AG08395 (cell line): ENCODE data around the gene BTN1A1.
"Not testable (repeated sequence)": the region's sequence is repeated elsewhere in the genome, so short reads cannot be mapped to it uniquely, and the experiment has no call there.

ENCODE experiments used
- DNase-seq: peaks from one replicate; pipeline ENCODE4 v3.0.0; 2012; ENCODE audit warnings: mixed read lengths, low spot score

BTN1A1 gene

DNA sequence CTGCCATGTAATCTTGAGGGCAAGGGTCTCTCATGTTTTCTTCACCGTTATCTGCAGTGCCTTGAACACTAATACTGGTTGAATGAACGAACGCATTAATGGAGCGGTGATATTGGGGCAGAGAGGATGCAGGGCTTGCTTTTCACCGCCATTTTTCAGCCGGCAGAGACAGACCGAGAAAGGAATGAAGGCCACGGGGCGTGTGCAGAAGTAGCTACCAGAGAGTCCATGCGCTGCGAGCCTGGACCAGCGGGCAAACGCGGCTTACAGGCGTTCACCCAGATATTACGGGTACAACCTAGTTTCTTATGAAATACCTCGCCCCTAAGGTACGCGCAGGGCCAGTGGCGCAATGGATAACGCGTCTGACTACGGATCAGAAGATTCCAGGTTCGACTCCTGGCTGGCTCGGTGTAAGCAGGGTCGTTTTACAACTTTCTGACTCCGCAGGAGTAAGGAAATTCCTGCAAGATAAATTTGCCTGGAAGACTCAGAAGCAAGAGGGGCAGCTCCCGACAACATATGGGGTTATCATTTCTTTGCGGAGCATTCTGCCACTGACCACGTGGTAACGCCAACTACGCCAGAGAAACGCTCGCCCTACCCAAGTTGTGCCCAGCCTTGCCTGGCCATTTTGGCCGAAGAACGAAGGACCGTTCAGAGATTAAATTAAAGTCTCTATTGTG is 37.2 kb downstream of the BTN1A1 start:
- peak; percentile 78 for DNase-seq

DNA sequence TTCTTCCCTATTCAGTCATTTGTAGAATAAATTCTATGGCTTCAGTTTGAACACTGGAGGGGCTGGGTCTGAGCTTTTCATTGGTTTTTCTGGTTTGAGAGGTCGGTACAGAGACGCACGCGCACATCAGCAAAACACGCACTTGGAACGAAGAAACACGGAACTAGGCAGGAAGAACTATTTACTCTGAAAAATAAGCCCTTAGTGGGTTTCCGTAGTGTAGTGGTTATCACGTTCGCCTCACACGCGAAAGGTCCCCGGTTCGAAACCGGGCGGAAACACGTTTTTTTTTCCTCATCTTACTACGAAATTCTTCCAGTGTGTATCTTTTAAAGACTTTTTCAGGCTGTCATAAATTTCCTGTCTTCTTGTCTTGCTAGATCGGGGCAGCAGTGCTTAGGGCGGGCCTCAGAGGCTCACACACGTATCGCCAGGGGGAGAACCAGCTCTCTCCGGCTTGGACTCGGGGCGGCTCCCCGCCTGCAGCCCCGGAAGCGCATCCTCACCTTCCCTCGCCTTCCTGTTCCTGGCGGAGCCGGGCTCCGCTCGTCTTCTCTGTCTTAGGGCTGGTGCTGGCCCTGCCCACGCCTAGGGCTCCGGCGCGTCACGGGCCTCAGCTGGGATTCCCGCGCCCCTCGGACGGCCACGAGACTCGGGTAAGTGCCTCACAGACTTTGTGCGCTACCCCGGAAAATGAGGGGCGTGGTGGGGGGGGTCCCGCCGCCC is 37.9 kb downstream of the BTN1A1 start, which contains the start of gene HMGN4:
Gene HMGN4 (plus strand): TSS at position 521 of the 726 bp plus-strand sequence. CDS start 6,841 bp downstream, outside the sequence.
- DNase-seq = peak; percentile 82

DNA sequence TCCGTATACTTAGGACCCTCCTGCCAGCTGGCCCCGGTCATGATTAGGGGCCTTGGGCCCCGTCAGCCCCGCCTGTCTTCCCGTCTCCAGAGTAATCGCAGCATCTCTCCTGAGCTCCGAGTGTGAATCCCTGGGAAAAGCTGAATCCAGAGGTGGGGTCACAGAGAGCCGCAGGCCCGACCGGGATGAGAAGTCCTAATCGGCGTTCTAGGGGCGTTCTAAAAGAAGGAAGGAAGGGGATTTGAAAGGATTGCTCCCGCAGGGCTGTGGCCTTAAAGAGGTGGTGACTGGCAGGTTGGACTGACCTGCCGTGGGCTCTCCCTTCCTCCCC is 38.4 kb downstream of the BTN1A1 start:
- peak; percentile 14 for DNase-seq

DNA sequence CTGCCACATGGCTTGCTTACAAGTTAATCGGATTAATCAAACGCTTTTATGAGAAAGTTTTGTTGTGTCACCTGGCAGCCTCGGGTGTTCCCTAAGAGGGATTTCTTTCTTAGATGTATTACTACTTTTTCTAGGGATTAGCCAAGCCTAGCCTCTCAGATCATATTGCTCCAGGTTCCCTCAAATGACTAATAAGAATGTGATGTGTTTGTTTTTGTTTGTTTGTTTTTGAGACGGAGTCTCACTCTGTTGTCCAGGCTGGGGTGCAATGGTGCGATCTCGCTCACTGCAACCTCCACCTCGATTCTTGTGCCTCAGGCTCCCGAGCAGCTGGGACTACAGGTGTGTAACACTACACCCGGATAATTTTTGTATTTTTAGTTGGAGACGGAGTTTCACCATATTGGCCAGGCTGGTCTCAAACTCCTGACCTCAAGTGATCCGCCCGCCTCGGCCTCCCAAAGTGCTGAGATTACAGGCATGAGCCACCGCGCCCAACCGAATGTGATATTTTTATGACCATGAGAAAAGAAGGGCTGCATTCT is 39.0 kb downstream of the BTN1A1 start:
- no peak for DNase-seq

DNA sequence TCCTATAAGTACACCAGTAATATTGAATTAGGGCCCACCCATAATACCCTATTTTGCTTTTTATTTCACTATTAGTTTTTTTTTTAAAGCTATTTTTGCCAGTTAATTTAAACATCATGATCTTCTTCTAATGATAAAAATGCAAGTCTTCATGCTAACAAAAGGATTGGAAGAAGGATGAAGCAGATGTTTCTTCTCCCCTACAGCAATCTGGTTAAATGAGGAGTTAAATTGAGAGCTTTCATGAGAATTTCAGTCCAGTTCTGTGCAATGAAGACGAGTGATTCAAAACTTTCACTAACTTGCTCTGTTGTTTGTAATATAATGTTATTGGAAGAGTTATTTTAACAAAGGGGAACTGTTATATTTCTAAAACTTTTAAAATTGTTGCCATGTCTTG is 41.5 kb downstream of the BTN1A1 start:
- no peak for DNase-seq

DNA sequence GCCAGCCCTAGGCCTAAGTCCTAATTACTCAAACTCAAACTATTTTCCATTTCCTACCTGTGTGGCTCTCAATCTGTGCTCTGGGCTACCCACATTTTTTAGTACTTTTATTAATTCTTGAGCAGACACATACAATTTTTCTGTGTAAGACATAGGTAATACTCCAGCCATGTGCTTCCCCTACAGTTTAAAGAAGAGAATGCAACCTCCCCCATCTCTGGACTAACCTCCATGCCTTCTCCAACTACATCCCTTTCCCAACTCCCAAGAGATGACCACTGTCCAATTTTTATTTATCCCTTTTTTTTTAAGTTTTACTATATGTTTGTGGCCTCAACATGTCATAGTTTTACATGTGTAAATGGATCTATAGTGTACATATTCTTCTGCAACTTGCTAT is 43.9 kb downstream of the BTN1A1 start:
- DNase-seq = peak; percentile 18

DNA sequence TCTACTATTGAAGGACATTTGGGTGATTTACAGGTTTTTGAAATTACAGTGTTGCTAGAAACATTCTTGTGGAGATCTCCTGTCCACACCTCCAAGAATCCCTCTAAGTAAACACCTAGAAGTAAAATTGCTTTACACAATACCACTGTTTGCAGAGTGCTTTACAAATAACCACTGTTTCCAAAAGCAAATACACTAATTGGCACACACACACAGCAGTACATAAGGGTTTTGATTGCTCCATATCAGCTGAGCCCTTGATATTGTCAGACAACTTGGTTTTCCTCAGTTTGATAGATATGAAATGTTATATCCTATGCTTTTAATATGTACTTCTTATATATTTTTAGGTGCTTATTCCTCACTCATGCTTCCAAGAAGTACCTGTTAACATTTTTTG is 44.4 kb downstream of the BTN1A1 start:
- DNase-seq = no peak

DNA sequence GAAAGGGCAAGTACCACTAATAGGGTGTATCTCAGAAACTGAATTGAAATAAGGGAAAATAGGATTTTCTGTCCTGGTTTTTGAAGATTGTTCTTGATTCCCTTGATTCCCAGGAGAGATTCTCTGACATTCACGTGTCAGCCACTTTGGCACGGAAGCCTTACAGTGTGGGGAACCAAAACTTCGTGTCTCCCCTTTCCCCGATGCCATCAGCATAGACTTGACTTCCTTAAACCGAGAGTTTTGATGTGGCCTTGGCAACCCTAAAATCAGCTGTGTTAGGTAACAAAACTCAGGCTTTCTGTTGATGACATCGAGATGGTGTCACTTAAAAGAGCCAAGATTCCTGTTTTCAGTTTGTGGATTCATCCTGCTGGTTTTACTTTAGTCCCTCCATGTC is 45.5 kb downstream of the BTN1A1 start:
- DNase-seq = no peak

DNA sequence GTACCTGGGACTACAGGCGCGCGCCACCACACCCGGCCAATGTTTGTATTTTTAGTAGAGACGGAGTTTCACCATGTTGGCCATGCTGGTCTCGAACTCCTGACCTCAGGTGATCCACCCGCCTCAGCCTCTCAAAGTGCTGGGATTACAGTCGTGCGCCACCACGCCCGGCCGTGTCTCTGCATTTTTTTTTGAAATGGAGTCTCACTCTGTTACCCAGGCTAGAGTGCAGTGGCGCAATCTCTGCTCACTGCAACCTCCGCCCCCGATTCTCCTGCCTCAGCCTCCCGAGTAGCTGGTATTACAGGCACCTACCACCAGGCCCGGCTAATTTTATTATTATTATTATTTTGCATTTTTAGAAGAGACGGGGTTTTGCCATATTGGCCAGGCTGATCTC is 47.3 kb downstream of the BTN1A1 start:
- not testable (repeated sequence) for DNase-seq

DNA sequence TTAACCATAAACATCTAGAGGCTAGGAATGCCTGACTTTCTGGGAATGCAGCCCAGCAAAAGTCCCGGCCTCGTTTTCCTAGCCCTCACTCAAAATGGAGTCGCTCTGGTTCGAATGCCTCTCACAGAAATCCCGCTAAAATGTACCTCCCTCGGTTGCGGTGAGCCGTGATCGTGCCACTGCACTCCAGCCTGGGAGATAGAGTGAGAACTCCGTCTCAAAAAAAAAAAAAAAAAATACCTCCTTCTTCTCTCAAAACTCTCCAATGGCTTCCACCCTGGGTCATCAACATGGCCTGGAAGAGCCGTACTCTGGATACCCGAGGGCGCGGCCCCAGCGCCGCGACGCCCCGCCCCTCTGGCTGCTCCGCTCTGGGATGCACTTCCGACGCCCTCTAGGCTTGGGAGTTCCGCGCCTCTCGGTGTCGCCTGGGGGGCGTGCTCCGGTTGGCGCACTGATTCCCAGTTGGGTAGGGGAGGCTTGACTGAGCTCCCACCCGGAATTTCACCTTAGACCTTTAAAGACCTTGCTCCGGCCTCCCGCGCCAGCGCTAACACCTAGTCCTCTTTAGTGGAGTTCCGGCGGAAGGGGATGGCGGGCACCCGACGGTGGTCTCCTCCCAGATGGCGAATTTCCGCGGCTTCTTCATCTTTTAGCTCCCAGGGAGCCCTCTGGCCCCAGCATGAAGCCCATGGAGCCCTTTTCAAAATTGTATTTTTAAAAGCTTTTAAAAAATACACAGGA is 50.3 kb downstream of the BTN1A1 start:
- peak; percentile 66 for DNase-seq

DNA sequence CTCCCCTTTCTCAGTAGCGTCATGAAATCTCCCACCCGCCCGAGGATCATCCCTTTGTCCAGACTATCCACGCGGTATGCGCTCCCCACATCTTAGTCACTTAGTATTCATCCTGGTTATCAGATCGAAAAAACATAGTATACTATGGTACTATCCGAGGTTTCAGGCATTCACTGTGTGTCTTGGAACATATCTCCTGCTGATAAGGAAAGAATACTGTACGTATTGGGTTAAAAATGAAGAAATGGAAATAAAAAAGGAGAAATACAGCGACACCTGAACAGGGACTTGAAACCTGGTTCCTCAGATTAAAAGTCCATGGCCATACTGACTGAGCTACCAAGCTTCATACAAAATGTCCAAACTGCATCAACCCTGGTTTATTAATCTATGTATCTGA is 52.1 kb downstream of the BTN1A1 start:
- DNase-seq = no peak

DNA sequence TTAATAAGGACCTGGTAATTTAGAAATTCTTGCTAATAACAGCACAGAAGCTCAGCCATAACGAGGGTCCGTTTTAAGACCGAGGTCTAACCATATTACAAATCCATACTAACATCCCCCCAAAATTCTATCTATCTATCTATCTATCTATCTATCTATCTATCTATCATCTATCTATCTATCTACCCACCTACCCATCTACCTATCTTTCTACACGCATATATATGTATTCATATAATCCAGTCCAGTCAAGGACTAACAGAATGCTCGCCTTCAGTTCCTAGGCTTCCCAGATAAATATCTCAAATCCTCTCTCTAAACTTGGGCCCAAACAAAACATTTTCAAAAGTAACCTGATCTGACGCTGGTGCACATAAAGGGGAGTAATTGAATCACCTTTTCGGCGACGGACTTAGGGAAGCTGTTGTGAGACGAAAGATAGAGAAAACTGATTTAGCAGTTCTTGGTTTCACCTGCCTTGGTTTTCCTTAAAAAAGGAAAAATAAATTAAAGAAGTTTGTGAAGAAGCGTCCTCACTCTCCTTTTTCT is 52.6 kb downstream of the BTN1A1 start:
- no peak for DNase-seq

DNA sequence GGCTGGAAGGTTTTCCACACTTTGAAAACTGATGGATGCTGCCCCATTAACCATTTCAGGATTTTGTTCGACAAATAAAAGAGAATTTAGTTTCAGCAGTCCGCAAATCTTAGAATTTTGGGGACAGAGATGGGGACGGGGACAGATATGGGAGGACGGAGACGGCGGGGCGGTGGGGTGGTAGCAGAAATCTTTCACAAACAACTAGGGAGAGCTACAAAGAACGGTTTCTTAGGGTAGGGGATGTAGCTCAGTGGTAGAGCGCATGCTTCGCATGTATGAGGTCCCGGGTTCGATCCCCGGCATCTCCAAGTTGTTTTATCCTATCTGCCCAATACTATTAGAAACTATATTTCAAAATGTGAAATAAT is 53.1 kb downstream of the BTN1A1 start:
- peak; percentile 68 for DNase-seq

DNA sequence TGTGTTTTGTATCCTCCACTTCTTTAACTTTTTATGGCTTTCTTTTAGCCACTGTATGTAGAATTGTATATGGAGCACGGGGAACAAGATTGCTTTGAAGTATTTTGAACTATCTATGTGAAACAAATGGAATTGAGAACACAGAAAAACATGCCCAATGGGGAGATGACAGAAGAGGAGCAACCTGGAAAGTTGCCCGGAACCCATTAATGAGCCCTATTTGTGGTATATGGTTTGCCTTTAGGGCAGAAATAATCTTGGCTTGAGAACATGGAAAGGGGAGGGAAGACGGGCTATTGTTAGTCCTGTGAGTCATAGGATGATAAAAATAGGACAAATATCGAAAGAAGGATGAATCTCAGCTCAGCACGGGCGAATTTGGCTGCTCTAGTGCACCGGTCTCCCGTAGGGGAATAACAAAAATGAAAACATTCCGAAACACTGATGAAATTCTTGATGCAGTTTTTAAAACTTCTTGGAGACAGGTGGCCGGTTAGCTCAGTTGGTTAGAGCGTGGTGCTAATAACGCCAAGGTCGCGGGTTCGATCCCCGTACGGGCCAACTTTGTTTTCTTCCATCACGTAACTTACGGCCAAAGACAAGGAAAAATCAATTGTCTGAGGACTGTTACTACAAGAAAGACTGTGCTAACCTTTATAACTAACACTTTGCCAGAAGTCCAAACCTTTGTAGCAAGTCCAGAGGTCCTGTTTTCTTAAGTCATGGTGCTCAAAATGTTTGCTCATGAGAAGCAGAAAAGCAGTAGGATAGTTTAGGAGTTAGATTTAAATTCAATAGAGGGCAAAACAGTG is 53.7 kb downstream of the BTN1A1 start:
- DNase-seq = peak; percentile 83

DNA sequence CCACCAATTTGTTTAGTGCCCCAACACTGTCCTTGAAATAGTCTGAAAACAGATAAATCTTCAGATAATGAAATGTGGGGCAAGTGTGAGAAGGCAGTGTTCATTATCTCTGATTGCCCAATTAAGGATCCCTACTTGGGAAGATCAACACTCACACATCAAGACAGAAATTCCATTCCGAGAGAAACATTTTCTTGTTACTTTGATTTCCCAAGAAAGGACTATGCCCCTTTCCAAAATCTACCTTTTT is 54.3 kb downstream of the BTN1A1 start:
- DNase-seq = no peak

DNA sequence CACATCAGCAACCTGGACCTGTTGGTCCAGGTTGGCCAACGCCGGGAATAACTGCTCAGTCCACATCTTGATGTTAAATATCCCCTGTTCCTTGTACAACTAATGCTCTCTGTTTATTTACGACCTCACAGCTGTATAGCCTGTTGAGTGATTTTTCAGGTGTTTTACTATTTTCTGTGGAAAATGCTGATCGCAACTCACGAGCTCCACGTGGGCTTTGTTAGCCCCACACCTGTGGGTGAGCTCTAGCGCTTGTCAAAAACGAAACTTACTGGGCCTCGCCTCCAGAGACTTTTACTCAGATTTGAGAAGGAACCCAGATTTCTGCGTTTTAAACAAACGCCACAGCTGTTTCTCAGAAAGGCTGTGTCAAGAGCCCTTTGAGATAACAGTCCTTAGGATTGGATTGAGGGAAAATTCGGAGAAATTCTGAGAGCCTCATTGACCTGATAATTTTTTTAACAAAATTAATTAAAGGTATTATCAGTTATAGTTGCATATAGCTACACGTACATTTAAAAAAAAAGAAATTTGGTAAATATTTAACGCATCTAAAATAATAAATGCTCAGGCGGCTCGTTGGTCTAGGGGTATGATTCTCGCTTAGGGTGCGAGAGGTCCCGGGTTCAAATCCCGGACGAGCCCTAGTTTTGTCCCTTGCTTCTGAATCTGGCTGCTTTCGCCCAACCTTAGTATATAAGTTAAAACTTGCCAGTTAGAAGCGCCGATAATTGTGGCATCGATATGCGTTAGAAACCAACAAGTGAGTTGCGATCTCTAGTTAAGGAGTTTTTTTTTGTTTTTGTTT is 54.8 kb downstream of the BTN1A1 start:
- DNase-seq = no peak

DNA sequence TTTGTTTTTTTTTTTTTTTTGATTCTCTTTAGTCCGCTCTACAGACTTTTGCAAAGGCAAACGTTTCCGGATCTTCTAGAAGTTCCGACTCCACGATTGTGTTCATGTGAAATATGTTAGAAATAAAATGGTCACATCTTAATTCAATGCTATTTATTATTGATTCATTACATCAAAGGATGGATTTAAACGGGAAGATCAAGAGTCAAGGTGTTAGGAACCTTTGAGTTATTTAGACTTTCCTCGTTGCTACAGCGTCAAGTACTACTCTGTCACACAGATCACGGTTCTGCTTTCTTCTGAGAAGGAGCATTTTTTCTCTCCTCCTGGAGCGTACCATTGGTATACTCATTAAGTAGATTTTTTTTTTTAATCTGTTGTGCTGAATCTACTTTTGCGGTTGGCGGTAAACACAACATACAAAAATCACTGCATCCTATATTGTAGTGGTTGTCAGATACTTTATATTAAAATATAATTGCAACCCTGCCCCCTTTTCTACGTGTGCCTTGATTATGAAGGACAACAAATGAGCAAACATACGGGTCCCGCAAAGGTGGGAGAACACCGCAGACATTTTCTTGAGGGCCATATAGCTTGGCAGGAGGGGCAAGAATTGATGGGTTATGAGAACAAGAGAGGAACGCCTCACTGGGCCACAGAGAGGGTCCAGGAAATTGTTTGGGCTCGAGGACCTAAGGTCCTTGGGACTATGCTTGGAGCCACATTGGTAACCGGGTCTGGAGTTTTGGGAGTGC is 55.6 kb downstream of the BTN1A1 start:
- DNase-seq = no peak

DNA sequence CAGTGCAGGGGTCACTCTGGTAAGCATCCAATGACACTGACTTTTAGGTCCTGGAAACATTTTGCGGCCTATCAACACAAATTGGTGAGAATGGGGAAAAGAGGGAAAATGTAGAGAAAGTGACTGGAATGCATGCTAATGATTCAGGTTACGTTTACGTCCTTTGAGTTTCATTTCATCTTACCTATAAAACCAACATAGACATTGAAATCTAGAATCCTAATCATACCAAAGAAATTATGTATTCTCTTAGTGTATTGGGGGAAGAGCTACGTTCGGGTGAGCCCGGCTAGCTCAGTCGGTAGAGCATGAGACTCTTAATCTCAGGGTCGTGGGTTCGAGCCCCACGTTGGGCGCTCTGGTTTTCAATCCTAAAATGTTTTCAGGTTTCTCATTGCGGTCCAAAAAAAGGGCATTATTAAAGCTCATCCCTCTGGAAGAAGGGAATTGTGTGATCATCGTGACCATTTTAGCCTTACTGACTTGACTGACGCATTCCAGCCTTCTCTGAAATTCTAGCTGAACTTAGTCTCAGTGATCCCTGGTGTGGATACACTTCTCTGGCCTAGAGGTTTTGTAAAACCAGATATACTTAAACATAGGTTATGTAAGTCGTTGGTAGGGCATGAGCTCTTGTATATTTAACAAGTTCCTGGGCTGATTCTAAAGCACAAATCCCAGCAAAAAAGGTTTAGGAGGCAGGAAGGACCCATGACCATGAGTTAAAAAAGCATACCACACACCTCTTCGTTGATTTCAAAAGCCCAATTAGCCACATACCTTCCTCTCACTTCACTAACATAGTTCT is 56.4 kb downstream of the BTN1A1 start:
- DNase-seq = peak; percentile 75
